HCT116 (cell line): ENCODE measurements around the gene STAP2. TPM values are rescaled to one million over a fixed set of nuclear protein-coding genes. Genes with fewer than 3 reads are reported as not detected.

ENCODE experiments used
- ATAC-seq: fragments of 200-7000 bp; cut with Tn5 transposase; 2 replicates; pipeline ENCODE4 v1.9.1; 2020; ENCODE audit warnings: mild to moderate bottlenecking, moderate library complexity
- BruUV-seq: library from RNA; stranded (reverse); fragments of 400-500 nt; replicated peaks from 2 replicates; lab custom pipeline; 2021; lab: Mats Ljungman, UMichigan
- CTCF ChIA-PET: fragments of 300-600 bp; sonication (Branson Sonifier 250); formaldehyde crosslinking; loops from one replicate; lab custom pipeline; 2021; ENCODE audit warnings: antibody characterized with exemption; lab: Charles Lee
- POLR2A ChIA-PET: fragments of 300-600, 350-600 bp; sonication (Branson Sonifier 250); formaldehyde crosslinking; loops from one replicate; lab custom pipeline; 2021; ENCODE audit warnings: antibody characterized with exemption; lab: Charles Lee
- RAD21 ChIA-PET, 2 experiments: fragments of 300-600 bp; sonication (Branson Sonifier 250); formaldehyde crosslinking; loops; one replicate each; lab custom pipeline; 2023; ENCODE audit warnings: low total read pairs in 2 of 2; ENCODE audit not compliant: uncharacterized antibody in 2 of 2, unreplicated experiment in 2 of 2, low non-redundant PET in 1 of 2; lab: Charles Lee
- DNase-seq: peaks from one replicate; pipeline ENCODE4 v3.0.0-alpha.2; 2010; ENCODE audit warnings: low read depth, low spot score
- H2AFZ ChIP-seq: fragments of 200-600 bp; shearing (Covaris generic), sonication (generic); 2 replicates; pipeline ENCODE4 v1.6.1; 2017; ENCODE audit warnings: low read depth, mixed run types, mixed read lengths, antibody characterized with exemption, low read length; ENCODE audit not compliant: poor library complexity, severe bottlenecking
- H3K27ac ChIP-seq: 2 replicates; pipeline ENCODE4 v1.5.1; 2012; ENCODE audit warnings: low read depth, low read length
- H3K27me3 ChIP-seq: fragments of 200-600 bp; sonication (generic); 2 replicates; pipeline ENCODE4 v1.6.1; 2016; ENCODE audit warnings: mixed run types, low read length, mixed read lengths; ENCODE audit not compliant: insufficient read depth
- H3K36me3 ChIP-seq, 2 experiments: fragments of 200-500 bp in 1 of 2; fragments of 200-600 bp in 1 of 2; sonication (Bioruptor generic) in 1 of 2; sonication (generic) in 1 of 2; 2 replicates each; pipeline versions ENCODE4 v1.5.1 to v1.6.1; 2014 to 2016; ENCODE audit warnings: low read length in 2 of 2, inconsistent platforms in 1 of 2, mixed read lengths in 1 of 2, mixed run types in 1 of 2; ENCODE audit not compliant: insufficient read depth in 2 of 2, control insufficient read depth in 1 of 2
- H3K4me1 ChIP-seq, 2 experiments: fragments of 200-600 bp in 1 of 2; sonication (generic) in 1 of 2; 2 replicates each; pipeline versions ENCODE4 v1.5.1 to v1.6.1; 2012 to 2017; ENCODE audit warnings: low read length in 2 of 2, inconsistent platforms in 1 of 2, mild to moderate bottlenecking in 1 of 2, mixed read lengths in 1 of 2, mixed run types in 1 of 2, moderate library complexity in 1 of 2; ENCODE audit not compliant: insufficient read depth in 2 of 2, control insufficient read depth in 1 of 2
- H3K4me2 ChIP-seq: fragments of 200-600 bp; sonication (generic); 2 replicates; pipeline ENCODE4 v1.6.1; 2017; ENCODE audit warnings: mixed run types, low read length, mixed read lengths
- H3K4me3 ChIP-seq, 2 experiments: fragments of 200-600 bp in 1 of 2; sonication (generic) in 1 of 2; replicated peaks in 1 of 2; 2 replicates each; pipeline ENCODE4 v1.5.1; 2011 to 2016; ENCODE audit warnings: low read length in 2 of 2, control low read depth in 1 of 2, low read depth in 1 of 2, mild to moderate bottlenecking in 1 of 2, mixed read lengths in 1 of 2, mixed run types in 1 of 2
- H3K79me2 ChIP-seq: fragments of 200-600 bp; sonication (generic); 2 replicates; pipeline ENCODE4 v1.6.1; 2017; ENCODE audit warnings: mild to moderate bottlenecking, mixed run types, low read length, moderate library complexity, mixed read lengths; ENCODE audit not compliant: insufficient read depth
- H3K9ac ChIP-seq: fragments of 200-600 bp; sonication (generic); 2 replicates; pipeline ENCODE4 v1.6.1; 2016; ENCODE audit warnings: low read length, mixed read lengths
- H3K9me2 ChIP-seq: fragments of 200-600 bp; sonication (generic), shearing (Covaris generic); 2 replicates; pipeline ENCODE4 v1.6.1; 2017; ENCODE audit warnings: mixed run types, mild to moderate bottlenecking, moderate library complexity; ENCODE audit not compliant: insufficient read depth
- H3K9me3 ChIP-seq, 2 experiments: fragments of 200-500 bp in 1 of 2; fragments of 200-600 bp in 1 of 2; sonication (Bioruptor generic) in 1 of 2; sonication (generic) in 1 of 2; 2 replicates each; pipeline ENCODE4 v1.6.1; 2014 to 2017; ENCODE audit warnings: low read length in 2 of 2, mixed read lengths in 2 of 2, inconsistent platforms in 1 of 2, low read depth in 1 of 2, mild to moderate bottlenecking in 1 of 2, mixed run types in 1 of 2, moderate library complexity in 1 of 2; ENCODE audit not compliant: control insufficient read depth in 1 of 2, insufficient read depth in 1 of 2
- H4K20me1 ChIP-seq: fragments of 200-600 bp; sonication (generic), shearing (Covaris generic); 2 replicates; pipeline ENCODE4 v1.6.1; 2017; ENCODE audit warnings: mixed run types, mild to moderate bottlenecking, moderate library complexity; ENCODE audit not compliant: insufficient read depth
- CBX3 ChIP-seq: IDR thresholded peaks from 2 replicates; pipeline ENCODE4 v1.6.1; 2012; ENCODE audit warnings: low read depth
- CEBPB ChIP-seq: IDR thresholded peaks from 2 replicates; pipeline ENCODE4 v1.6.1; 2012; ENCODE audit warnings: low read depth
- EGR1 ChIP-seq: IDR thresholded peaks from 2 replicates; pipeline ENCODE4 v1.6.1; 2012; ENCODE audit warnings: low read depth
- ELF1 ChIP-seq: IDR thresholded peaks from 2 replicates; pipeline ENCODE4 v1.6.1; 2012; ENCODE audit warnings: low read depth, borderline replicate concordance
- EZH2phosphoT487 ChIP-seq: fragments of 200-600 bp; IDR thresholded peaks from 2 replicates; pipeline ENCODE4 v1.6.1; 2018; ENCODE audit warnings: antibody characterized with exemption, borderline replicate concordance
- FOSL1 ChIP-seq: IDR thresholded peaks from 2 replicates; pipeline ENCODE4 v1.6.1; 2012; ENCODE audit warnings: low read depth
- JUND ChIP-seq: IDR thresholded peaks from 2 replicates; pipeline ENCODE4 v1.6.1; 2012
- POLR2A ChIP-seq: IDR thresholded peaks from 2 replicates; pipeline ENCODE4 v1.7.0; 2011; ENCODE audit warnings: borderline replicate concordance; ENCODE audit not compliant: insufficient read depth, insufficient read length; ENCODE audit errors: extremely low read depth
- RAD21 ChIP-seq: IDR thresholded peaks from 2 replicates; pipeline ENCODE4 v1.6.1; 2012; ENCODE audit warnings: low read depth, mild to moderate bottlenecking
- SP1 ChIP-seq: IDR thresholded peaks from 2 replicates; pipeline ENCODE4 v1.6.1; 2012; ENCODE audit warnings: low read depth
- SRF ChIP-seq: IDR thresholded peaks from 2 replicates; pipeline ENCODE4 v1.6.1; 2012; ENCODE audit warnings: low read depth
- YY1 ChIP-seq: IDR thresholded peaks from 2 replicates; pipeline ENCODE4 v1.6.1; 2011; ENCODE audit warnings: low read length, low read depth, moderate library complexity, mild to moderate bottlenecking; ENCODE audit not compliant: insufficient replicate concordance; ENCODE audit errors: extremely low read depth
- ZFX ChIP-seq: fragments of 450-650 bp; IDR thresholded peaks from 2 replicates; pipeline ENCODE4 v1.6.1; 2017
- ZNF274 ChIP-seq: fragments of 200-500 bp; sonication (Bioruptor generic); IDR thresholded peaks from 2 replicates; pipeline ENCODE4 v1.6.1; 2014; ENCODE audit warnings: mild to moderate bottlenecking, low read depth, low read length, inconsistent platforms
- intact Hi-C: fragments of 100-400 bp; cut with micrococcal nuclease; formaldehyde crosslinking; loops from 2 replicates; pipeline ENCODE4 v1.10.0; 2022
- total RNA-seq: library from RNA; stranded (reverse); gene quantifications from one replicate; pipeline ENCODE4 v1.2.1, GENCODE V29; 2021; ENCODE audit not compliant: unreplicated experiment
- TF ChIP-seq, protein P1 (sequence below): IDR thresholded peaks from 2 replicates; pipeline ENCODE4 v1.6.1; 2012
- TF ChIP-seq, protein P2 (sequence below): IDR thresholded peaks from 2 replicates; pipeline ENCODE4 v1.6.1; 2012; ENCODE audit warnings: low read depth
- TF ChIP-seq, protein P3 (sequence below): IDR thresholded peaks from 2 replicates; pipeline ENCODE4 v1.6.1; 2011; ENCODE audit warnings: mild to moderate bottlenecking, low read length, moderate library complexity; ENCODE audit not compliant: insufficient replicate concordance; ENCODE audit errors: extremely low read depth
- TF ChIP-seq, protein P4 (sequence below), 3 experiments: fragments of 200-600 bp in 1 of 3; sonication (generic) in 1 of 3; IDR thresholded peaks in 2 of 3; conservative IDR thresholded peaks in 1 of 3; 2 replicates each; pipeline ENCODE4 v1.5.1; 2012 to 2017; ENCODE audit warnings: low read depth in 2 of 3, low read length in 2 of 3, antibody characterized with exemption in 1 of 3, borderline replicate concordance in 1 of 3, control low read depth in 1 of 3, mild to moderate bottlenecking in 1 of 3, mixed read lengths in 1 of 3, mixed run types in 1 of 3, moderate library complexity in 1 of 3; ENCODE audit not compliant: insufficient read depth in 1 of 3

The STAP2 gene
- total RNA-seq, 1 experiment from 2014 or later, result 2.1 TPM

DNA sequence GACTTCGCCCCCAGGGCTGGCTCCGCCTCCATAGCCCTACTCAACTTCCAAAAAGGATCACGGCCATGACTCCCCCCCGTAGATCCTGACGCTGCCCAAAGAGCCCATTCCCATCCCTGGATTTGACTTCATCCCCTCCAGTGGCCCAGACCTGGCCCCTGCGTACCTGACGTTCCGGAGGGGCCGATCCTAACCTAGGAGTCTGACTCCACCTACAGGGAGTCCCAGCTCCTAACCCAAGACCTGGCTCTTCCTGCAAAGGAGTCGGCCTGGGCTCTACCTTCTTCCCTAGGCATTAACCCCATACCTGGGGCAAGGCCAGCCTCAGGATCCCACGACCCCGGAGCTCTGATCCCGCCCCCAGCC lies 10.8 kb downstream of the STAP2 start:
- Histone ChIP-seq H3K9me3 (no peaks in the 10 kb centered on the region), H3K79me2 (no peaks in the 10 kb centered on the region; the same call in 1 of the 2 replicates), H3K9ac (no peak overlapping the region), H3K4me2 (peak overlapping the region; percentile 40), H2AFZ (no peak overlapping the region), H3K27me3 (no peaks in the 10 kb centered on the region), H3K9me2 (no peaks in the 10 kb centered on the region), H4K20me1 (no peaks in the 10 kb centered on the region), H3K36me3 (no peaks in the 10 kb centered on the region), H3K4me3 (peak overlapping the region; percentile 10 to 27; a peak in 3 of 4 replicates), H3K4me1 (peaks cover 7 to 20% of the 10 kb centered on the region in 2 experiments), H3K27ac (peak overlapping the region; percentile 63)
- ChIA-PET RAD21 (interaction anchor here in 1 of 2 experiments (0.5 kb wide), 1 partner anchor 432 kb away, joined by 3 read pairs; no protein-coding TSS in a partner anchor), POLR2A (interaction anchor here (0.9 kb wide), 1 partner anchor 15 kb away, joined by 3 read pairs; no protein-coding TSS in a partner anchor), CTCF (interaction anchor here (1.0 to 1.3 kb wide), 3 partner anchors 15 to 73 kb away, joined by 3 to 8 read pairs (median 8); partner anchors contain the start of genes MPND and SH3GL1)
- peak; percentile 28 for ATAC-seq
- DNase-seq, result no peak
- TF ChIP-seq SP1 (no peak), CBX3 (no peak), ZFX (no peak), CEBPB (no peak), JUND (no peak), FOSL1 (no peak), EZH2phosphoT487 (no peak), POLR2A (no peak), YY1 (no peak), EGR1 (no peak), ZNF274 (no peak), RAD21 (no peak), SRF (no peak), ELF1 (no peak)
- TF ChIP-seq, protein P1, sequence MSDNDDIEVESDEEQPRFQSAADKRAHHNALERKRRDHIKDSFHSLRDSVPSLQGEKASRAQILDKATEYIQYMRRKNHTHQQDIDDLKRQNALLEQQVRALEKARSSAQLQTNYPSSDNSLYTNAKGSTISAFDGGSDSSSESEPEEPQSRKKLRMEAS, result no peak
- TF ChIP-seq, protein P2, sequence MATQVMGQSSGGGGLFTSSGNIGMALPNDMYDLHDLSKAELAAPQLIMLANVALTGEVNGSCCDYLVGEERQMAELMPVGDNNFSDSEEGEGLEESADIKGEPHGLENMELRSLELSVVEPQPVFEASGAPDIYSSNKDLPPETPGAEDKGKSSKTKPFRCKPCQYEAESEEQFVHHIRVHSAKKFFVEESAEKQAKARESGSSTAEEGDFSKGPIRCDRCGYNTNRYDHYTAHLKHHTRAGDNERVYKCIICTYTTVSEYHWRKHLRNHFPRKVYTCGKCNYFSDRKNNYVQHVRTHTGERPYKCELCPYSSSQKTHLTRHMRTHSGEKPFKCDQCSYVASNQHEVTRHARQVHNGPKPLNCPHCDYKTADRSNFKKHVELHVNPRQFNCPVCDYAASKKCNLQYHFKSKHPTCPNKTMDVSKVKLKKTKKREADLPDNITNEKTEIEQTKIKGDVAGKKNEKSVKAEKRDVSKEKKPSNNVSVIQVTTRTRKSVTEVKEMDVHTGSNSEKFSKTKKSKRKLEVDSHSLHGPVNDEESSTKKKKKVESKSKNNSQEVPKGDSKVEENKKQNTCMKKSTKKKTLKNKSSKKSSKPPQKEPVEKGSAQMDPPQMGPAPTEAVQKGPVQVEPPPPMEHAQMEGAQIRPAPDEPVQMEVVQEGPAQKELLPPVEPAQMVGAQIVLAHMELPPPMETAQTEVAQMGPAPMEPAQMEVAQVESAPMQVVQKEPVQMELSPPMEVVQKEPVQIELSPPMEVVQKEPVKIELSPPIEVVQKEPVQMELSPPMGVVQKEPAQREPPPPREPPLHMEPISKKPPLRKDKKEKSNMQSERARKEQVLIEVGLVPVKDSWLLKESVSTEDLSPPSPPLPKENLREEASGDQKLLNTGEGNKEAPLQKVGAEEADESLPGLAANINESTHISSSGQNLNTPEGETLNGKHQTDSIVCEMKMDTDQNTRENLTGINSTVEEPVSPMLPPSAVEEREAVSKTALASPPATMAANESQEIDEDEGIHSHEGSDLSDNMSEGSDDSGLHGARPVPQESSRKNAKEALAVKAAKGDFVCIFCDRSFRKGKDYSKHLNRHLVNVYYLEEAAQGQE, result no peak
- TF ChIP-seq, protein P3, sequence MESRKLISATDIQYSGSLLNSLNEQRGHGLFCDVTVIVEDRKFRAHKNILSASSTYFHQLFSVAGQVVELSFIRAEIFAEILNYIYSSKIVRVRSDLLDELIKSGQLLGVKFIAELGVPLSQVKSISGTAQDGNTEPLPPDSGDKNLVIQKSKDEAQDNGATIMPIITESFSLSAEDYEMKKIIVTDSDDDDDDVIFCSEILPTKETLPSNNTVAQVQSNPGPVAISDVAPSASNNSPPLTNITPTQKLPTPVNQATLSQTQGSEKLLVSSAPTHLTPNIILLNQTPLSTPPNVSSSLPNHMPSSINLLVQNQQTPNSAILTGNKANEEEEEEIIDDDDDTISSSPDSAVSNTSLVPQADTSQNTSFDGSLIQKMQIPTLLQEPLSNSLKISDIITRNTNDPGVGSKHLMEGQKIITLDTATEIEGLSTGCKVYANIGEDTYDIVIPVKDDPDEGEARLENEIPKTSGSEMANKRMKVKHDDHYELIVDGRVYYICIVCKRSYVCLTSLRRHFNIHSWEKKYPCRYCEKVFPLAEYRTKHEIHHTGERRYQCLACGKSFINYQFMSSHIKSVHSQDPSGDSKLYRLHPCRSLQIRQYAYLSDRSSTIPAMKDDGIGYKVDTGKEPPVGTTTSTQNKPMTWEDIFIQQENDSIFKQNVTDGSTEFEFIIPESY, result no peak
- TF ChIP-seq, protein P4, sequence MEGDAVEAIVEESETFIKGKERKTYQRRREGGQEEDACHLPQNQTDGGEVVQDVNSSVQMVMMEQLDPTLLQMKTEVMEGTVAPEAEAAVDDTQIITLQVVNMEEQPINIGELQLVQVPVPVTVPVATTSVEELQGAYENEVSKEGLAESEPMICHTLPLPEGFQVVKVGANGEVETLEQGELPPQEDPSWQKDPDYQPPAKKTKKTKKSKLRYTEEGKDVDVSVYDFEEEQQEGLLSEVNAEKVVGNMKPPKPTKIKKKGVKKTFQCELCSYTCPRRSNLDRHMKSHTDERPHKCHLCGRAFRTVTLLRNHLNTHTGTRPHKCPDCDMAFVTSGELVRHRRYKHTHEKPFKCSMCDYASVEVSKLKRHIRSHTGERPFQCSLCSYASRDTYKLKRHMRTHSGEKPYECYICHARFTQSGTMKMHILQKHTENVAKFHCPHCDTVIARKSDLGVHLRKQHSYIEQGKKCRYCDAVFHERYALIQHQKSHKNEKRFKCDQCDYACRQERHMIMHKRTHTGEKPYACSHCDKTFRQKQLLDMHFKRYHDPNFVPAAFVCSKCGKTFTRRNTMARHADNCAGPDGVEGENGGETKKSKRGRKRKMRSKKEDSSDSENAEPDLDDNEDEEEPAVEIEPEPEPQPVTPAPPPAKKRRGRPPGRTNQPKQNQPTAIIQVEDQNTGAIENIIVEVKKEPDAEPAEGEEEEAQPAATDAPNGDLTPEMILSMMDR (IDR thresholded peaks at IDR 0.05 in 2 of 3, conservative IDR thresholded peaks at IDR 0.05 in 1 of 3; ENCODE audit: borderline replicate concordance in 1 of 3, insufficient read depth in 1 of 3, low read depth in 2 of 3, low read length in 2 of 3), result no peak
- BruUV-seq, result no TSS peak
- intact Hi-C loops, result loop anchor here (1.0 kb wide), 1 partner anchor 46 kb away; no protein-coding TSS in a partner anchor
